SK-N-SH (cell line): ENCODE data around the gene SPG7.

Experiments used
- CHD2 ChIP-seq: fragments of 150-350 bp; IDR thresholded peaks from 2 replicates; pipeline ENCODE4 v1.6.1; 2018; ENCODE audit warnings: low read length; ENCODE audit not compliant: partially characterized antibody
- CTCF ChIP-seq: fragments of 200-600 bp; sonication (generic); IDR thresholded peaks from 2 replicates; pipeline ENCODE4 v1.6.1; 2017; ENCODE audit warnings: antibody characterized with exemption, mild to moderate bottlenecking, moderate library complexity
- EP300 ChIP-seq, 2 experiments: IDR thresholded peaks; 2 replicates each; pipeline versions ENCODE4 v1.4.0 to v1.6.1; 2012; ENCODE audit warnings: borderline replicate concordance in 1 of 2, low read depth in 1 of 2, low read length in 1 of 2
- EZH2phosphoT487 ChIP-seq: fragments of 200-600 bp; sonication (generic); IDR thresholded peaks from 2 replicates; pipeline ENCODE4 v1.6.1; 2017; ENCODE audit warnings: low read depth, mixed run types, mild to moderate bottlenecking, antibody characterized with exemption, moderate library complexity, borderline replicate concordance
- FOXM1 ChIP-seq: IDR thresholded peaks from 2 replicates; pipeline ENCODE4 v1.4.0; 2012; ENCODE audit warnings: low read depth, mild to moderate bottlenecking
- NFIC ChIP-seq: IDR thresholded peaks from 2 replicates; pipeline ENCODE4 v1.4.0; 2012; ENCODE audit warnings: borderline replicate concordance
- POLR2AphosphoS5 ChIP-seq: IDR thresholded peaks from 2 replicates; pipeline ENCODE4 v1.6.1; 2012; ENCODE audit warnings: low read depth, low read length
- RFX5 ChIP-seq: IDR thresholded peaks from 2 replicates; pipeline ENCODE4 v1.6.1; 2012; ENCODE audit warnings: mild to moderate bottlenecking, improper control_type of control experiment, low read length
- SIN3A ChIP-seq: IDR thresholded peaks from 2 replicates; pipeline ENCODE4 v1.6.1; 2012; ENCODE audit warnings: low read depth, mild to moderate bottlenecking, low read length, moderate library complexity, borderline replicate concordance
- TCF12 ChIP-seq: IDR thresholded peaks from 2 replicates; pipeline ENCODE4 v1.4.0; 2012
- ZBTB33 ChIP-seq: IDR thresholded peaks from 2 replicates; pipeline ENCODE4 v1.4.0; 2012; ENCODE audit warnings: low read depth, borderline replicate concordance
- TF ChIP-seq, protein P1 (sequence below): IDR thresholded peaks from 2 replicates; pipeline ENCODE4 v1.4.0; 2012; ENCODE audit warnings: low read depth, borderline replicate concordance
- TF ChIP-seq, protein P2 (sequence below): fragments of 150-350 bp; IDR thresholded peaks from 2 replicates; pipeline ENCODE4 v1.6.1; 2017; ENCODE audit warnings: antibody characterized with exemption, low read length, low read depth, borderline replicate concordance
- TF ChIP-seq, protein P3 (sequence below): IDR thresholded peaks from 2 replicates; pipeline ENCODE4 v1.6.1; 2012; ENCODE audit warnings: mild to moderate bottlenecking, low read depth, low read length, moderate library complexity

DNA sequence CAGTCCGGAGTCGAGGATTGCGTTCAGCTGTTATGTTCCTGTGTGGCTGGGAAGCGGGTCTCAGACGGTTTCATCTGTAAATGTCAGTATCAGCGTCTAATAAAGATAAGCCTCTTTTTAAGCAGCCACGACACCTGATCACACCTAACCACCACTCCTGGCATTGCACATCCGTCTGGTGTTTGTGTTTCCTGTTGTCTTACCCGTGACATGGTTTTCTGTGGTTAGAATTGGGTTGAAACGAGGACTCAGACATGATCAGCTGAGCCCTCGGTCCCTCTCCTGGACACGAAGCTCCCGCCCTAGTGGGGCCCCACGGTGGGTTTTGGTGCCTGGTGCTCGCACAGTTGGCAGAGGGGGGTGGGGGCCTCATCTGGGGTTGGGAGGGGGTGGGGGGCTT, 85.6 kb downstream of the SPG7 start:
- TF ChIP-seq CTCF: no peak
- no peak for TF ChIP-seq RFX5
- TF ChIP-seq, protein P1, sequence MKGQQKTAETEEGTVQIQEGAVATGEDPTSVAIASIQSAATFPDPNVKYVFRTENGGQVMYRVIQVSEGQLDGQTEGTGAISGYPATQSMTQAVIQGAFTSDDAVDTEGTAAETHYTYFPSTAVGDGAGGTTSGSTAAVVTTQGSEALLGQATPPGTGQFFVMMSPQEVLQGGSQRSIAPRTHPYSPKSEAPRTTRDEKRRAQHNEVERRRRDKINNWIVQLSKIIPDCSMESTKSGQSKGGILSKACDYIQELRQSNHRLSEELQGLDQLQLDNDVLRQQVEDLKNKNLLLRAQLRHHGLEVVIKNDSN: no peak
- no peak for TF ChIP-seq EP300 (IDR thresholded peaks at IDR 0.05; ENCODE audit: borderline replicate concordance in 1 of 2, low read depth in 1 of 2, low read length in 1 of 2)
- TF ChIP-seq POLR2AphosphoS5: no peak
- TF ChIP-seq, protein P2, sequence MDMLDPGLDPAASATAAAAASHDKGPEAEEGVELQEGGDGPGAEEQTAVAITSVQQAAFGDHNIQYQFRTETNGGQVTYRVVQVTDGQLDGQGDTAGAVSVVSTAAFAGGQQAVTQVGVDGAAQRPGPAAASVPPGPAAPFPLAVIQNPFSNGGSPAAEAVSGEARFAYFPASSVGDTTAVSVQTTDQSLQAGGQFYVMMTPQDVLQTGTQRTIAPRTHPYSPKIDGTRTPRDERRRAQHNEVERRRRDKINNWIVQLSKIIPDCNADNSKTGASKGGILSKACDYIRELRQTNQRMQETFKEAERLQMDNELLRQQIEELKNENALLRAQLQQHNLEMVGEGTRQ: no peak
- TF ChIP-seq ZBTB33: no peak
- no peak for TF ChIP-seq FOXM1
- no peak for TF ChIP-seq CHD2
- no peak for TF ChIP-seq SIN3A
- TF ChIP-seq EZH2phosphoT487: no peak
- TF ChIP-seq, protein P3, sequence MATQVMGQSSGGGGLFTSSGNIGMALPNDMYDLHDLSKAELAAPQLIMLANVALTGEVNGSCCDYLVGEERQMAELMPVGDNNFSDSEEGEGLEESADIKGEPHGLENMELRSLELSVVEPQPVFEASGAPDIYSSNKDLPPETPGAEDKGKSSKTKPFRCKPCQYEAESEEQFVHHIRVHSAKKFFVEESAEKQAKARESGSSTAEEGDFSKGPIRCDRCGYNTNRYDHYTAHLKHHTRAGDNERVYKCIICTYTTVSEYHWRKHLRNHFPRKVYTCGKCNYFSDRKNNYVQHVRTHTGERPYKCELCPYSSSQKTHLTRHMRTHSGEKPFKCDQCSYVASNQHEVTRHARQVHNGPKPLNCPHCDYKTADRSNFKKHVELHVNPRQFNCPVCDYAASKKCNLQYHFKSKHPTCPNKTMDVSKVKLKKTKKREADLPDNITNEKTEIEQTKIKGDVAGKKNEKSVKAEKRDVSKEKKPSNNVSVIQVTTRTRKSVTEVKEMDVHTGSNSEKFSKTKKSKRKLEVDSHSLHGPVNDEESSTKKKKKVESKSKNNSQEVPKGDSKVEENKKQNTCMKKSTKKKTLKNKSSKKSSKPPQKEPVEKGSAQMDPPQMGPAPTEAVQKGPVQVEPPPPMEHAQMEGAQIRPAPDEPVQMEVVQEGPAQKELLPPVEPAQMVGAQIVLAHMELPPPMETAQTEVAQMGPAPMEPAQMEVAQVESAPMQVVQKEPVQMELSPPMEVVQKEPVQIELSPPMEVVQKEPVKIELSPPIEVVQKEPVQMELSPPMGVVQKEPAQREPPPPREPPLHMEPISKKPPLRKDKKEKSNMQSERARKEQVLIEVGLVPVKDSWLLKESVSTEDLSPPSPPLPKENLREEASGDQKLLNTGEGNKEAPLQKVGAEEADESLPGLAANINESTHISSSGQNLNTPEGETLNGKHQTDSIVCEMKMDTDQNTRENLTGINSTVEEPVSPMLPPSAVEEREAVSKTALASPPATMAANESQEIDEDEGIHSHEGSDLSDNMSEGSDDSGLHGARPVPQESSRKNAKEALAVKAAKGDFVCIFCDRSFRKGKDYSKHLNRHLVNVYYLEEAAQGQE: no peak
- TF ChIP-seq TCF12: no peak
- no peak for TF ChIP-seq NFIC
